GM18909 (cell line): ENCODE results near the gene SPDYC.

ENCODE experiments used
- ATAC-seq: cut with Tn5 transposase; IDR thresholded peaks from one replicate; pipeline ENCODE4 v1.9.1; 2021; ENCODE audit warnings: mild to moderate bottlenecking; ENCODE audit not compliant: unreplicated experiment, poor library complexity

SPDYC gene

DNA sequence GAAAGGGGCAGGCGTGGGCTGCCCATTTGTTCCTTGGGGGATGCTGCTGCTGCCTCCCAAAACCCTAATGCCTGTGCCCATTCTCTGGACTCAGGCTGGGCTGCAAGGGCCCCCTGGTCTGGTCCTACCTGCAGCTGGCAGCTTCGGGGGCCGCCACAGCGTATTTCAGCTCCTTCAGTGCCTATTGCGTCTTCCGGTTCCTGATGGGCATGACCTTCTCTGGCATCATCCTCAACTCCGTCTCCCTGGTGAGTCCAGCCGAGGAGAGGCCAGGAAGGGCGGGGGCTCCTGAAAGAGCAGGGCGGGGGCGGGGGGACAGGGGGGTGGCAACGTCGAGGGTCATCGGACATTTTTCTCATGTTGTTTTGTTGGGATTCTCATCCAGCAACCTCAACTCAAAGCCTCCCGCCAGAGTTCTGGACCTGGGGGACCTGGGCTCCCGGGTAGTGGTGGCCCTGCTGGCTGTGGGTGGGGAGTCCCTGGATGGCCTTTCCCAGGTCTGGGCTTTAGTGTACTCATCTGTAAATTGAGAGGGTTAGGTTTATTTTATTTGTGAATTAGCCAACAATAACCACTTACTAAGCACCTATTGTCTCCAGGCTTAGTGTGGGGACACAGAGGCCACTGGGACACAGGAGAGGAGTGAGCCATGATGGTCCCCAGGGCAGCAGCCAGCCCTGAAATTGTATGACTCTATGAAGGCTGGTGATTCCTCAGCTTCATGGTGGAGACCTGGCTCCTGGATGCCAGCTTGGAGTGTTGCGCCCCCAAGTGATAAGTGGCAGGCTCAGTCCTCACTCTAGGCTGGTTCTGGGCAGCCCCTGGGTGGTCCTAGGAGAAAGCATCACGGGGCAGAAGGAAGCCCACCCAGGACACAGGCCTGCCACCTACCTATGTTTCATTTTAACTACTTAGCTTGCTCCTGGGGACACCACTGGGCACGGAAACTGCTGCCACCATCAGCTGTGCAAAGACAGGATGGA is 47.7 kb downstream of the SPDYC start:
- no peak for ATAC-seq

GRCh38 chr11:65218446-65218845 is 48.4 kb downstream of the SPDYC start:
- no peak for ATAC-seq

GRCh38 chr11:65219930-65220213 is 49.8 kb downstream of the SPDYC start:
- ATAC-seq: no peak

DNA sequence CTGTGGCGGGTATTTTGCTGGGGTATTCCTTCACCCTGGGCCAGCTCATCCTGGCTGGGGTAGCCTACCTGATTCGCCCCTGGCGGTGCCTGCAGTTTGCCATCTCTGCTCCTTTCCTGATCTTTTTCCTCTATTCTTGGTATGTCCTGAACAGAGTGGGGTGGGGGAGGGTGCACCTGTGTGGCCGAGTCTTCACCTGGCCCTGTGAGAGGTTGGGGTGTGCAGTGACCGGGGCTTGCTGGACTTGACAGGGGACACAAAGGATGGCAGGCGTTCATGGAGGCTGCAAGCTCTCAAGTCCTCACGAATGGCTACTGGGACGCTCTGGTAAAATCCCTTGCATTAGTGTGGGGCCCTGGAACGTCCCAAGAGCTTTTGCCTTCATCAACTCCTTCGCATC is 51.0 kb downstream of the SPDYC start:
- ATAC-seq: no peak
